Uterus (tissue), 2 donors: ENCODE measurements around the gene DMPK.

Experiments
- POLR2A ChIP-seq, 2 donors: fragments of 450-650 bp; IDR thresholded peaks; one replicate each; pipeline ENCODE4 v1.6.1; 2016; ENCODE audit warnings: antibody characterized with exemption in 2 of 2, mild to moderate bottlenecking in 1 of 2, moderate library complexity in 1 of 2
- TF ChIP-seq, protein P1 (sequence below), 4 experiments: fragments of 200-600 bp in 2 of 4; fragments of 450-650 bp in 2 of 4; sonication (generic) in 2 of 4; IDR thresholded peaks; one replicate each; pipeline ENCODE4 v1.5.1; 2016 to 2019; ENCODE audit warnings: antibody characterized with exemption in 4 of 4, mild to moderate bottlenecking in 2 of 4, moderate library complexity in 1 of 4

DNA sequence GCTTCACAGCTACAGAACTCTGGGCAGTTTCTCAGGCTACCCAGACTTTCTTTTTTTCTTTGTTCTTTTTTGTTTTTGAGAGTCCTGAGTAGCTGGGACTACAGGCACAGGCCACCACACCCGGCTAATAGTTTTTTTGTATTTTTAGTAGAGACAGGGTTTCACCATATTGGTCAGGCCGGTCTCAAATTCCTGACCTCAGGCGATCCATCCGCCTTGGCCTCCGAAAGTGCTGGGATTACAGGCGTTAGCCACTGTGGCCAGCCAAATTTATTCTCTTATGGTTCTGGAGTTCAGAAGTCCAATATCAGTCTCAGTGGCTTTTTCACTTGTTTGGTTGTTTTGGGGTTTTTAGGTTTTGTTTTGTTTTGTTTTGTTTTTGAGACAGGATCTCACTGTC, 36.7 kb downstream of the DMPK start:
- TF ChIP-seq, protein P1, sequence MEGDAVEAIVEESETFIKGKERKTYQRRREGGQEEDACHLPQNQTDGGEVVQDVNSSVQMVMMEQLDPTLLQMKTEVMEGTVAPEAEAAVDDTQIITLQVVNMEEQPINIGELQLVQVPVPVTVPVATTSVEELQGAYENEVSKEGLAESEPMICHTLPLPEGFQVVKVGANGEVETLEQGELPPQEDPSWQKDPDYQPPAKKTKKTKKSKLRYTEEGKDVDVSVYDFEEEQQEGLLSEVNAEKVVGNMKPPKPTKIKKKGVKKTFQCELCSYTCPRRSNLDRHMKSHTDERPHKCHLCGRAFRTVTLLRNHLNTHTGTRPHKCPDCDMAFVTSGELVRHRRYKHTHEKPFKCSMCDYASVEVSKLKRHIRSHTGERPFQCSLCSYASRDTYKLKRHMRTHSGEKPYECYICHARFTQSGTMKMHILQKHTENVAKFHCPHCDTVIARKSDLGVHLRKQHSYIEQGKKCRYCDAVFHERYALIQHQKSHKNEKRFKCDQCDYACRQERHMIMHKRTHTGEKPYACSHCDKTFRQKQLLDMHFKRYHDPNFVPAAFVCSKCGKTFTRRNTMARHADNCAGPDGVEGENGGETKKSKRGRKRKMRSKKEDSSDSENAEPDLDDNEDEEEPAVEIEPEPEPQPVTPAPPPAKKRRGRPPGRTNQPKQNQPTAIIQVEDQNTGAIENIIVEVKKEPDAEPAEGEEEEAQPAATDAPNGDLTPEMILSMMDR (IDR thresholded peaks at IDR 0.05), result no peak
- TF ChIP-seq POLR2A (IDR thresholded peaks at IDR 0.05), result no peak
